Pancreas (tissue), 10 donors: ENCODE data around the gene TACC3. TPM values are rescaled to one million over a fixed set of nuclear protein-coding genes. Genes with fewer than 3 reads are reported as not detected.
A peak's percentile ranks its signal among the peaks of the same experiment; 100 is the strongest.

Experiments used
- ATAC-seq, 4 donors: fragments of 200-7000 bp; cut with Tn5 transposase; one replicate each; pipeline versions ENCODE4 v1.8.0 to v1.9.1; 2020; ENCODE audit warnings: mild to moderate bottlenecking in 4 of 4, moderate library complexity in 4 of 4
- DNase-seq, 6 donors: peaks; one replicate each; pipeline ENCODE4 v3.0.0-alpha.2; 2020
- FAIRE-seq: peaks from 2 replicates; lab custom pipeline; 2012; peaks lifted over from hg19 to GRCh38; lab: Jason Lieb, UNC
- H3K27ac ChIP-seq, 4 donors: fragments of 200-600 bp; sonication (generic); 1 replicate in 3 of 4; 2 replicates in 1 of 4; pipeline versions ENCODE4 v1.5.0 to v1.8.0; 2020
- H3K27me3 ChIP-seq, 4 donors: fragments of 200-600 bp; one replicate each; pipeline ENCODE4 v1.8.0; 2021
- H3K36me3 ChIP-seq, 3 donors: fragments of 200-600 bp; sonication (generic) in 1 of 3; one replicate each; pipeline versions ENCODE4 v1.5.0 to v1.8.0; 2020 to 2021
- H3K4me1 ChIP-seq, 3 donors: fragments of 200-600 bp; one replicate each; pipeline ENCODE4 v1.8.0; 2021
- H3K4me3 ChIP-seq, 4 donors: fragments of 200-600 bp; sonication (generic) in 2 of 4; one replicate each; pipeline versions ENCODE4 v1.5.0 to v1.8.0; 2020 to 2021
- H3K9me3 ChIP-seq, 4 donors: fragments of 200-600 bp; one replicate each; pipeline ENCODE4 v1.8.0; 2021
- WGBS, 2 donors: extraction: QIAGEN DNeasy Blood & Tissue Kit; methylation state at CpG; one replicate each; pipeline ENCODE4 v1.1.7; 2013; 5-methylcytosine and 5-hydroxymethylcytosine counted together
- intact Hi-C, 3 donors: fragments of 100-400 bp; cut with DNase I; formaldehyde crosslinking; loops; one replicate each; pipeline versions ENCODE4 v1.11.1 to v1.14.2; 2022
- polyA plus RNA-seq, 2 donors: library from polyadenylated mRNA; stranded (reverse); fragments of 200-250 nt; gene quantifications; one replicate each; pipeline ENCODE4 v1.2.3, GENCODE V29; 2013
- total RNA-seq, 6 donors: library from RNA; stranded (reverse); fragmentation: NEBNext Ultra II Directional in 4 of 6; extraction: Animal tissue kit (Norgen Biotek cat#: 25700) in 4 of 6; gene quantifications; one replicate each; pipeline versions ENCODE4 v1.2.1 to v1.2.4, GENCODE V29; 2021 to 2023
- TF ChIP-seq, protein P1 (sequence below), 4 donors: fragments of 200-600 bp; sonication (generic) in 3 of 4; IDR thresholded peaks; one replicate each; pipeline versions ENCODE4 v1.5.0 to v1.8.0; 2021; ENCODE audit warnings: antibody characterized with exemption in 4 of 4
- donor health status: healthy with polysubstance abuse.
- donor health status: DM: no; HTN: no; CAD: no; lungs with moderate emphysema.
- donor health status: DM: no; HTN: no; CAD: no.
- donor health status: control.
- donor health status: control.
- donor health status: Bipolar disorder and iron deficiency.
- donor health status: DM: yes; HTN: yes; CAD: no.
- donor health status: DM: no; HTN: no; CAD: no.
- donor health status: DM: no; HTN: no; CAD: no.
- donor health status: DM: yes; HTN: yes; CAD: no.

TACC3 gene
- total and polyA plus RNA-seq, 8 donors: 0.97 to 4.8 (median 3.3) TPM

DNA sequence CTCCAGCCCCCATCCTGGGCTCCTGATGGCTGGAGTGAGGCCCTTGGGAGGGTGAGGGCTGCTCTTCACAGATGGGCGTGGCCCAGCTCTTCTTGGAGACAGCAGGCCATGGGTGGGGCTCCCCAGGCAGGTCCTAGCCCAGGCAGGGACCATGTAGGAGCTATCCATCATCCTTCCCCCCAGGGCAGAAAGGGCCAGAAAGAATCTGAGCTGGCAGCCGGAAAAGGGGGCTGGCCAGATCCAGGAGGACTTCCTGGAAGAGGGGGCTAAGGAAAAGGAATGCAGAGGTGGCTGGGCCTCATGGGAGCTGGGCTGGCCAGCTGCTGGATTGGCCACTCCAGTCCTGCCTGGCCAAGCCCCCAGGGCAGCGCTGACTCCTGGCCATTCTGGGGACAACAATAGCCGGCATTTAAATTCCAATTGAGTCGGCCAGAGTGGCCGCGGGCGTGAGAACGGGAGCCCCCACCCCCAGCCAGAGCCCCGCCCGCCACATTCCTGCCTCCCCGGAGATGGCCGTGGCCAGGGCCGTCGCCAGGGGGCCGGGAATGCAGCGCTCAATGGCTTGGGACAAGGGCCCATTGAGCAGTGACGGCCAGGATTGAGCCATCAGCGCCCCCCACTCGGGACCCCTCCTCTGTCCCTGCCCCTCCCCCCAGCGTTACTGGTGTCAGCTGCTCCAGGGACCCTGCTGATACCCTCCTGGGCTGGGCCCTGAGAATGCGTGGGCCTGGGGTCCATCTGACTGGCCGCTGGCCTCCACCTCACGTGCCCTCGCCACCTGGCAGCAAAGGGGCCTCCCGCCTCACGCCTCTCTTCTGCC is 56.7 kb downstream of the TACC3 start:
- 45 to 50% methylated on average over 21 to 27 of the region's 27 CpGs for WGBS, 2 donors
- intact Hi-C loops: no loop called here
- Histone ChIP-seq H3K4me3 (no peak overlapping the region), H3K4me1 (no peaks in the 10 kb centered on the region), H3K27me3 (no peaks in the 10 kb centered on the region), H3K27ac (peak overlapping the region; percentile 69 to 85 (median 80)), H3K36me3 (no peaks in the 10 kb centered on the region), H3K9me3 (no peaks in the 10 kb centered on the region)
- TF ChIP-seq, protein P1, sequence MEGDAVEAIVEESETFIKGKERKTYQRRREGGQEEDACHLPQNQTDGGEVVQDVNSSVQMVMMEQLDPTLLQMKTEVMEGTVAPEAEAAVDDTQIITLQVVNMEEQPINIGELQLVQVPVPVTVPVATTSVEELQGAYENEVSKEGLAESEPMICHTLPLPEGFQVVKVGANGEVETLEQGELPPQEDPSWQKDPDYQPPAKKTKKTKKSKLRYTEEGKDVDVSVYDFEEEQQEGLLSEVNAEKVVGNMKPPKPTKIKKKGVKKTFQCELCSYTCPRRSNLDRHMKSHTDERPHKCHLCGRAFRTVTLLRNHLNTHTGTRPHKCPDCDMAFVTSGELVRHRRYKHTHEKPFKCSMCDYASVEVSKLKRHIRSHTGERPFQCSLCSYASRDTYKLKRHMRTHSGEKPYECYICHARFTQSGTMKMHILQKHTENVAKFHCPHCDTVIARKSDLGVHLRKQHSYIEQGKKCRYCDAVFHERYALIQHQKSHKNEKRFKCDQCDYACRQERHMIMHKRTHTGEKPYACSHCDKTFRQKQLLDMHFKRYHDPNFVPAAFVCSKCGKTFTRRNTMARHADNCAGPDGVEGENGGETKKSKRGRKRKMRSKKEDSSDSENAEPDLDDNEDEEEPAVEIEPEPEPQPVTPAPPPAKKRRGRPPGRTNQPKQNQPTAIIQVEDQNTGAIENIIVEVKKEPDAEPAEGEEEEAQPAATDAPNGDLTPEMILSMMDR (IDR thresholded peaks at IDR 0.05): no peak
- ATAC-seq (peak; percentile 39 to 76 (median 63)), DNase-seq (peak in 3 of 6 donors; percentile 70 to 83 (median 74)), FAIRE-seq (no peak)

DNA sequence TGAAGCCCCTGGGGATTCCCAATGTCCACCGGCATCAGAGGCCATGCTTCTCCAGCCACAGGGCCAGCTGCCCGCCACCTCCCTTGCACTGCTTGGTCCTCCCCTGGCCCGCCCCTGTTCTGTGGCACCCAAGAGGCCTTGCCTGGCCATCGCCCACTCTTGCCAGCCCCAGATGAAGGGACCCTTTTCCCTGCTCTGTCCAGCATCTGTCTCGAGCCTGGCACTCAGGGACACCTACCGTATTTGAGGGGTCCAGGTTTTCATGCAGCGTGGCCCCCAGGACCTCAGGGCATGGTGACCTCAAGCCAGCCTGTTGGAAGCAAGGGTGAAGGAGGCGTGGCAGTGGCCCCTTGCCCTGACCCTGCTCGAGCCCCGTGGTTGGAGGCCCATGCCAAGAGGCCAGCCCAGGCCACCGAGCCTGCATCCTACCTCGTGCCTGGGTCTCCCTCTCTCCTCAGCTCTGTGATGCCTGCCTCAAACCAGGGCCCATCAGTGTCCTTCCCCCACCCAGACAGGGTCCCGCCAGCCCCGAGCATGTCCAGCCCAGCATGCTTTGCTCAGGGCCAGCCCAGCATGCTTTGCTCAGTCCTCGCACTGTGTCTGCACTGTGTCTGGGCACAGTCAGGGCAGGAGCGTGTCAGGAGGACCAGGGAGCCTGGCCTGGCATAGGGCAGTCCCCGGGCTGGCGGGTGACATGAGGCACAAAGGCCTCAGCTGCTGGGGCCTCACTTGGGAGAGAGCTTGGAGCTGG is 57.5 kb downstream of the TACC3 start:
- intact Hi-C loops: no loop called here
- H3K27ac ChIP-seq: peak overlapping the region; percentile 69 to 85 (median 80)
- ATAC-seq (peak in 2 of 4 donors; percentile 2 to 8), DNase-seq (no peak), FAIRE-seq (no peak)
- no peaks in the 10 kb centered on the region for H3K9me3 ChIP-seq
- no peak overlapping the region for H3K4me3 ChIP-seq
- no peaks in the 10 kb centered on the region for H3K27me3 ChIP-seq
- 76 to 78% methylated on average over 18 of the region's 18 CpGs for WGBS, 2 donors
- TF ChIP-seq, protein P1 (IDR thresholded peaks at IDR 0.05): no peak
- no peaks in the 10 kb centered on the region for H3K36me3 ChIP-seq
- no peaks in the 10 kb centered on the region for H3K4me1 ChIP-seq

DNA sequence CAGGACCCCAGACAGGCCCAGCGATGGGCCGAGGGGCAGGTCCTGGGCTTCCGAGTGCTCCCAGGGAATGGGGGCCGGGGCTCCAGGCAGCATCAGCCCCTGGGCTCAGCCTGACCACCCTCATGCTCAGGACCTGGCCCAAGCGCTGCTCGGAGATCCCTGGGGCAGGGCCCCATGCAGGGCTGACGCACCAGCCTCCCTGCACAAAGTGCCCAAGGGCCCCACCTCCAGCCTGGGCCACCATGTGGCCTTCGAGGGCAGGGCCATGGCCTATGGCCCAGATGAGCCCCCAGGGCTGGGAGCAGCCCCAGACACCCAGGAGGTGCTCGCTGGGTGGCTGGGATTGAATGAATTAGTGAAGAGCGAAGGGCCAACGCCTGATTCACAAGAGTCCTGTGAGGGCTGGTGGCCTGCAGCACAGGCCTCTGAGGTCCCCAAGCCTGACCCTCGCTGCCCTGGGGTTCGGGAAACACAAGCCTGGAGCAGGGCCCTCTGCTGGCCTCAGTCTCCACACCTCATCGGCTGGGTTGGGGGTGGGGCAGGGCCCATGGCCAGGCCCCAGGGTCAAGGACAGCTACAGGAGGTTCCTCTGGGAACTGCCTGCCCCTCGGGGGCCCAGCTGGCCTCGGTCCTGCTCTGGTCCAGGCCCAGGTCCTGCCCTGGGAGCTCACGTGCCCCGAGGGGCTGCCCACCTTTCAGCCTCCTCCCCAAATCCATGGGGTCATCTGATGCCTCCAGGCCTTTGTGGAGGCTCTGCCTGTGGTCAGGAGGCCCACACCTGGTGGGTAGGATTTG is 58.5 kb downstream of the TACC3 start:
- intact Hi-C loops: no loop called here
- FAIRE-seq: no peak

DNA sequence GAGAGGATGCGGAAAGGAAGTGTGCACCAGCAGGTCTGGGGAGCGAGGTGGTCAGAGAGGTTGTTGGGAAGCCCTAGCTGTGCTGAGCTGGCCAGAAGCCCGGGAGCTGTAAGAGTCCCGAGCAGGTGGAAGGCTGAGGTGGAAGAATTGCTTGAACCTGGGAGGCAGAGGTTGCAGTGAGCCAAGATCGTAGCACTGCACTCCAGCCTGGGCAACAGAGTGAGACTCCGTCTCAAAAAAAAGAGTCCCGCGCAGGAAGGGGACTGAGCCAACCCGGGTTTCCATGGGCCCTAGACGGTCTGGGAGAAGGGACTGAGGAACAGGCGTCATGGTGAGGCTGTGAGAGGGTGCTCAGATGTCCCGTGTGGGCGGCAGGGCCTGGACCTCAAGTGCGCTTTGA is 59.1 kb downstream of the TACC3 start:
- Histone ChIP-seq H3K4me3 (no peak overlapping the region), H3K27ac (no peak overlapping the region), H3K4me1 (no peaks in the 10 kb centered on the region), H3K36me3 (no peaks in the 10 kb centered on the region), H3K27me3 (no peaks in the 10 kb centered on the region), H3K9me3 (no peaks in the 10 kb centered on the region)
- FAIRE-seq: no peak
- ATAC-seq: no peak
- TF ChIP-seq, protein P1 (IDR thresholded peaks at IDR 0.05): no peak
- WGBS, 2 donors: 71 to 72% methylated on average over 14 of the region's 14 CpGs
- no peak for DNase-seq
- intact Hi-C loops: no loop called here

More for the DNA sequence above, 58.5 kb downstream of the TACC3 start:
- H3K27me3 ChIP-seq: no peaks in the 10 kb centered on the region
- ATAC-seq: no peak
- no peaks in the 10 kb centered on the region for H3K4me1 ChIP-seq
- TF ChIP-seq, protein P1 (IDR thresholded peaks at IDR 0.05): no peak
- peak overlapping the region in 1 of 4 donors; percentile 85 for H3K27ac ChIP-seq
- no peak for DNase-seq
- H3K9me3 ChIP-seq: no peaks in the 10 kb centered on the region
- no peaks in the 10 kb centered on the region for H3K36me3 ChIP-seq
- H3K4me3 ChIP-seq: no peak overlapping the region
- WGBS, 2 donors: 74 to 79% methylated on average over 16 to 18 of the region's 18 CpGs
